Parathyroid adenoma (tissue), 2 donors: ENCODE results near the gene COG7.

Experiments
- H2AFZ ChIP-seq: fragments of 300-600 bp; sonication (generic); one replicate; pipeline ENCODE4 v1.7.0; 2017; ENCODE audit warnings: antibody characterized with exemption, mild to moderate bottlenecking
- H3K27ac ChIP-seq: fragments of 300-600 bp; sonication (generic); one replicate; pipeline ENCODE4 v1.7.0; 2017
- H3K27me3 ChIP-seq: fragments of 300-600 bp; sonication (generic); one replicate; pipeline ENCODE4 v1.7.0; 2017; ENCODE audit warnings: low read length; ENCODE audit not compliant: control insufficient read depth, insufficient read depth
- H3K36me3 ChIP-seq: fragments of 300-600 bp; sonication (generic); one replicate; pipeline ENCODE4 v1.7.0; 2017; ENCODE audit warnings: low read length; ENCODE audit not compliant: control insufficient read depth, insufficient read depth
- H3K4me1 ChIP-seq: fragments of 300-600 bp; sonication (generic); one replicate; pipeline ENCODE4 v1.7.0; 2017; ENCODE audit warnings: control low read depth
- H3K4me2 ChIP-seq: fragments of 300-600 bp; sonication (generic); one replicate; pipeline ENCODE4 v1.7.0; 2017; ENCODE audit warnings: low read length
- H3K4me3 ChIP-seq: fragments of 300-600 bp; sonication (generic); one replicate; pipeline ENCODE4 v1.7.0; 2017; ENCODE audit warnings: low read depth, low read length
- H3K79me2 ChIP-seq: fragments of 300-600 bp; sonication (generic); one replicate; pipeline ENCODE4 v1.7.0; 2017; ENCODE audit warnings: control low read depth
- H3K9ac ChIP-seq: fragments of 300-600 bp; sonication (generic); one replicate; pipeline ENCODE4 v1.7.0; 2017; ENCODE audit warnings: mild to moderate bottlenecking
- H3K9me3 ChIP-seq: fragments of 300-600 bp; sonication (generic); one replicate; pipeline ENCODE4 v1.7.0; 2017; ENCODE audit warnings: low read length; ENCODE audit not compliant: control insufficient read depth
- CTCF ChIP-seq: fragments of 300-600 bp; sonication (generic); IDR thresholded peaks from one replicate; pipeline ENCODE4 v1.7.0; 2017; ENCODE audit warnings: antibody characterized with exemption, mild to moderate bottlenecking
- donor health status: primary hyperparathyroidism.

Gene COG7

GRCh38 chr16:23414731-23415130 is 38.3 kb downstream of the COG7 start:
- Histone ChIP-seq H3K79me2 (no peaks in the 10 kb centered on the region), H3K27me3 (no peaks in the 10 kb centered on the region), H3K9me3 (no peaks in the 10 kb centered on the region), H3K27ac (no peak overlapping the region), H3K4me3 (no peak overlapping the region), H3K36me3 (no peaks in the 10 kb centered on the region), H3K9ac (no peak overlapping the region), H2AFZ (no peak overlapping the region), H3K4me1 (no peaks in the 10 kb centered on the region), H3K4me2 (no peak overlapping the region)
- no peak for TF ChIP-seq CTCF

GRCh38 chr16:23410176-23410575 is 42.8 kb downstream of the COG7 start:
- Histone ChIP-seq H3K27ac (no peak overlapping the region), H3K79me2 (no peaks in the 10 kb centered on the region), H3K9ac (no peak overlapping the region), H3K4me1 (peaks cover 21% of the 10 kb centered on the region), H3K4me2 (no peak overlapping the region), H3K27me3 (no peaks in the 10 kb centered on the region), H3K36me3 (no peaks in the 10 kb centered on the region), H3K9me3 (no peaks in the 10 kb centered on the region), H3K4me3 (no peak overlapping the region), H2AFZ (no peak overlapping the region)
- TF ChIP-seq CTCF: no peak

- H3K27ac ChIP-seq: no peak overlapping the region
- TF ChIP-seq CTCF: no peak
Observed at GRCh38 chr16:23409522-23409921, 43.5 kb downstream of the COG7 start.

GRCh38 chr16:23408823-23409298 is 44.1 kb downstream of the COG7 start:
- Histone ChIP-seq H2AFZ (no peak overlapping the region), H3K9me3 (no peaks in the 10 kb centered on the region), H3K36me3 (no peaks in the 10 kb centered on the region), H3K4me2 (no peak overlapping the region), H3K9ac (no peak overlapping the region), H3K27ac (no peak overlapping the region), H3K27me3 (no peaks in the 10 kb centered on the region), H3K79me2 (no peaks in the 10 kb centered on the region), H3K4me1 (peaks cover 22% of the 10 kb centered on the region), H3K4me3 (no peak overlapping the region)
- no peak for TF ChIP-seq CTCF

More at GRCh38 chr16:23409522-23409921, 43.5 kb downstream of the COG7 start:
- H3K79me2 ChIP-seq: no peaks in the 10 kb centered on the region
- no peaks in the 10 kb centered on the region for H3K27me3 ChIP-seq
- H3K4me2 ChIP-seq: no peak overlapping the region
- H3K4me3 ChIP-seq: no peak overlapping the region
- no peaks in the 10 kb centered on the region for H3K36me3 ChIP-seq
- H3K9me3 ChIP-seq: no peaks in the 10 kb centered on the region
- H3K4me1 ChIP-seq: peaks cover 21% of the 10 kb centered on the region
- H3K9ac ChIP-seq: no peak overlapping the region
- no peak overlapping the region for H2AFZ ChIP-seq

GRCh38 chr16:23408242-23408822 is 44.7 kb downstream of the COG7 start:
- H3K4me1 ChIP-seq: peaks cover 23% of the 10 kb centered on the region
- H3K9me3 ChIP-seq: no peaks in the 10 kb centered on the region
- H3K27me3 ChIP-seq: no peaks in the 10 kb centered on the region
- no peak for TF ChIP-seq CTCF
- no peaks in the 10 kb centered on the region for H3K79me2 ChIP-seq
- no peak overlapping the region for H3K9ac ChIP-seq
- no peaks in the 10 kb centered on the region for H3K36me3 ChIP-seq
- no peak overlapping the region for H3K4me2 ChIP-seq
- H3K27ac ChIP-seq: no peak overlapping the region
- H2AFZ ChIP-seq: no peak overlapping the region
- no peak overlapping the region for H3K4me3 ChIP-seq
